ENCODE measurements around the gene CALN1. TPM values are rescaled to one million over a fixed set of nuclear protein-coding genes. Genes with fewer than 3 reads are reported as not detected.

Gene CALN1
- total RNA-seq, 2 donors from 2014 or later, result 4.3 to 6.9 TPM

- H3K27ac Mint-ChIP-seq, result no peak overlapping the region
- Histone ChIP-seq H3K9ac (ENCODE audit: extremely low read depth, low read length, poor library complexity, severe bottlenecking) (no peak overlapping the region), H3K4me3 (ENCODE audit: low read length) (no peak overlapping the region), H3K36me3 (ENCODE audit: control insufficient read depth, insufficient read depth, low read length) (no peaks in the 10 kb centered on the region), H3K9me3 (ENCODE audit: control insufficient read depth, low read length) (peaks cover 12% of the 10 kb centered on the region), H3K4me1 (ENCODE audit: control insufficient read depth, insufficient read depth, low read length) (no peaks in the 10 kb centered on the region), H3K27ac (ENCODE audit: low read depth, low read length) (no peak overlapping the region), H3K27me3 (ENCODE audit: control insufficient read depth, insufficient read depth, low read length, poor library complexity, severe bottlenecking) (no peaks in the 10 kb centered on the region)
- TF ChIP-seq CTCF (conservative IDR thresholded peaks at IDR 0.05), result no peak
- WGBS, 2 experiments (ENCODE audit: insufficient coverage in 1 of 2, insufficient read length in 1 of 2), result 95 to 97% methylated on average over 5 of the region's 5 CpGs
- no peak for DNase-seq
- H3K4me3 Mint-ChIP-seq, result no peak overlapping the region
- peaks cover 13% of the 10 kb centered on the region for H3K4me1 Mint-ChIP-seq
- H3K27me3 Mint-ChIP-seq (ENCODE audit: insufficient read depth), result no peaks in the 10 kb centered on the region
- H3K36me3 Mint-ChIP-seq (ENCODE audit: low read depth), result no peaks in the 10 kb centered on the region
- H3K9me3 Mint-ChIP-seq, result peaks cover 6% of the 10 kb centered on the region
Observed at GRCh38 chr7:72298091-72298490, 114.0 kb downstream of the CALN1 start.

GRCh38 chr7:72297636-72298035 is 114.5 kb downstream of the CALN1 start:
- no peaks in the 10 kb centered on the region for H3K4me1 ChIP-seq (ENCODE audit: control insufficient read depth, insufficient read depth, low read length)
- no peak for TF ChIP-seq CTCF (conservative IDR thresholded peaks at IDR 0.05)
- WGBS, 2 experiments (ENCODE audit: insufficient coverage in 1 of 2, insufficient read length in 1 of 2), result 91 to 97% methylated on average over 3 of the region's 3 CpGs

GRCh38 chr7:72292794-72293193 is 119.3 kb downstream of the CALN1 start:
- Mint-ChIP-seq H3K27me3 (ENCODE audit: insufficient read depth) (no peaks in the 10 kb centered on the region), H3K4me3 (no peak overlapping the region), H3K9me3 (peaks cover 14% of the 10 kb centered on the region), H3K4me1 (peaks cover 10% of the 10 kb centered on the region), H3K27ac (no peak overlapping the region), H3K36me3 (ENCODE audit: low read depth) (no peaks in the 10 kb centered on the region)
- H3K27ac ChIP-seq (ENCODE audit: low read depth, low read length), result no peak overlapping the region
- H3K9ac ChIP-seq (ENCODE audit: extremely low read depth, low read length, poor library complexity, severe bottlenecking), result no peak overlapping the region
- no peaks in the 10 kb centered on the region for H3K27me3 ChIP-seq (ENCODE audit: control insufficient read depth, insufficient read depth, low read length, poor library complexity, severe bottlenecking)
- no peaks in the 10 kb centered on the region for H3K4me1 ChIP-seq (ENCODE audit: control insufficient read depth, insufficient read depth, low read length)
- no peak overlapping the region for H3K4me3 ChIP-seq (ENCODE audit: low read length)
- H3K36me3 ChIP-seq (ENCODE audit: control insufficient read depth, insufficient read depth, low read length), result no peaks in the 10 kb centered on the region
- no peak for DNase-seq
- no peak for TF ChIP-seq CTCF (conservative IDR thresholded peaks at IDR 0.05)
- WGBS, 2 experiments (ENCODE audit: insufficient coverage in 1 of 2, insufficient read length in 1 of 2), result 71 to 100% methylated on average over 2 to 3 of the region's 3 CpGs
- H3K9me3 ChIP-seq (ENCODE audit: control insufficient read depth, low read length), result peaks cover 33% of the 10 kb centered on the region

More at GRCh38 chr7:72297636-72298035, 114.5 kb downstream of the CALN1 start:
- H3K36me3 ChIP-seq (ENCODE audit: control insufficient read depth, insufficient read depth, low read length), result no peaks in the 10 kb centered on the region
- Mint-ChIP-seq H3K27ac (no peak overlapping the region), H3K36me3 (ENCODE audit: low read depth) (no peaks in the 10 kb centered on the region), H3K4me1 (peaks cover 17% of the 10 kb centered on the region), H3K4me3 (no peak overlapping the region), H3K9me3 (peaks cover 6% of the 10 kb centered on the region), H3K27me3 (ENCODE audit: insufficient read depth) (no peaks in the 10 kb centered on the region)
- peaks cover 12% of the 10 kb centered on the region for H3K9me3 ChIP-seq (ENCODE audit: control insufficient read depth, low read length)
- H3K9ac ChIP-seq (ENCODE audit: extremely low read depth, low read length, poor library complexity, severe bottlenecking), result no peak overlapping the region
- DNase-seq, result no peak
- no peak overlapping the region for H3K27ac ChIP-seq (ENCODE audit: low read depth, low read length)
- H3K27me3 ChIP-seq (ENCODE audit: control insufficient read depth, insufficient read depth, low read length, poor library complexity, severe bottlenecking), result no peaks in the 10 kb centered on the region
- H3K4me3 ChIP-seq (ENCODE audit: low read length), result no peak overlapping the region

All from endodermal cell (in vitro differentiated cells).